Activated effector memory CD4-positive, alpha-beta T cell treated with anti-CD3 and anti-CD28 coated beads, Interleukin-2, amount 50 U/mL, for 16 hours (primary cell): ENCODE results near the gene NRF1.
"Not testable (repeated sequence)": the region's sequence is repeated elsewhere in the genome, so short reads cannot be mapped to it uniquely, and the experiment has no call there.

ENCODE experiments used
- DNase-seq: peaks from one replicate; pipeline ENCODE4 v3.0.0-alpha.2; 2020

Gene NRF1

GRCh38 chr7:129649128-129649690 is 37.7 kb downstream of the NRF1 start:
- no peak for DNase-seq

GRCh38 chr7:129650056-129650758 is 38.7 kb downstream of the NRF1 start:
- DNase-seq: no peak

- DNase-seq: no peak
Observed at GRCh38 chr7:129652914-129653313, 41.4 kb downstream of the NRF1 start.

GRCh38 chr7:129655811-129656210 is 44.3 kb downstream of the NRF1 start:
- DNase-seq: no peak

GRCh38 chr7:129657363-129657762 is 45.8 kb downstream of the NRF1 start:
- no peak for DNase-seq

GRCh38 chr7:129659907-129660306 is 48.4 kb downstream of the NRF1 start:
- DNase-seq: not testable (repeated sequence)

GRCh38 chr7:129661645-129662182 is 50.2 kb downstream of the NRF1 start:
- no peak for DNase-seq

GRCh38 chr7:129663240-129663639 is 51.7 kb downstream of the NRF1 start:
- not testable (repeated sequence) for DNase-seq

GRCh38 chr7:129664029-129665012 is 52.8 kb downstream of the NRF1 start:
- DNase-seq: no peak

- no peak for DNase-seq
Observed at GRCh38 chr7:129665013-129665401, 53.5 kb downstream of the NRF1 start.

GRCh38 chr7:129667116-129667515 is 55.6 kb downstream of the NRF1 start:
- no peak for DNase-seq

GRCh38 chr7:129667551-129667950 is 56.0 kb downstream of the NRF1 start:
- DNase-seq: no peak

- DNase-seq: no peak
Observed at GRCh38 chr7:129669901-129670300, 58.4 kb downstream of the NRF1 start.

- no peak for DNase-seq
Observed at GRCh38 chr7:129670656-129671055, 59.1 kb downstream of the NRF1 start.

GRCh38 chr7:129671266-129671665 is 59.7 kb downstream of the NRF1 start:
- DNase-seq: no peak

- DNase-seq: not testable (repeated sequence)
Observed at GRCh38 chr7:129674475-129674874, 63.0 kb downstream of the NRF1 start.

GRCh38 chr7:129675521-129675920 is 64.0 kb downstream of the NRF1 start:
- DNase-seq: no peak

- no peak for DNase-seq
Observed at GRCh38 chr7:129676017-129676897, 64.7 kb downstream of the NRF1 start.

- DNase-seq: no peak
Observed at GRCh38 chr7:129677796-129678195, 66.3 kb downstream of the NRF1 start.

- no peak for DNase-seq
Observed at GRCh38 chr7:129678606-129679005, 67.1 kb downstream of the NRF1 start.

GRCh38 chr7:129680400-129680799 is 68.9 kb downstream of the NRF1 start:
- no peak for DNase-seq

GRCh38 chr7:129684777-129685176 is 73.3 kb downstream of the NRF1 start:
- no peak for DNase-seq
